GM19025 (cell line): ENCODE measurements around the gene MVD.

Source experiments
- ATAC-seq: cut with Tn5 transposase; IDR thresholded peaks from one replicate; pipeline ENCODE4 v1.9.1; 2021; ENCODE audit warnings: mild to moderate bottlenecking, low read depth, moderate library complexity; ENCODE audit not compliant: unreplicated experiment

Gene MVD

GRCh38 chr16:88697831-88698615, 35.1 kb upstream of the MVD start:
- no peak for ATAC-seq

DNA sequence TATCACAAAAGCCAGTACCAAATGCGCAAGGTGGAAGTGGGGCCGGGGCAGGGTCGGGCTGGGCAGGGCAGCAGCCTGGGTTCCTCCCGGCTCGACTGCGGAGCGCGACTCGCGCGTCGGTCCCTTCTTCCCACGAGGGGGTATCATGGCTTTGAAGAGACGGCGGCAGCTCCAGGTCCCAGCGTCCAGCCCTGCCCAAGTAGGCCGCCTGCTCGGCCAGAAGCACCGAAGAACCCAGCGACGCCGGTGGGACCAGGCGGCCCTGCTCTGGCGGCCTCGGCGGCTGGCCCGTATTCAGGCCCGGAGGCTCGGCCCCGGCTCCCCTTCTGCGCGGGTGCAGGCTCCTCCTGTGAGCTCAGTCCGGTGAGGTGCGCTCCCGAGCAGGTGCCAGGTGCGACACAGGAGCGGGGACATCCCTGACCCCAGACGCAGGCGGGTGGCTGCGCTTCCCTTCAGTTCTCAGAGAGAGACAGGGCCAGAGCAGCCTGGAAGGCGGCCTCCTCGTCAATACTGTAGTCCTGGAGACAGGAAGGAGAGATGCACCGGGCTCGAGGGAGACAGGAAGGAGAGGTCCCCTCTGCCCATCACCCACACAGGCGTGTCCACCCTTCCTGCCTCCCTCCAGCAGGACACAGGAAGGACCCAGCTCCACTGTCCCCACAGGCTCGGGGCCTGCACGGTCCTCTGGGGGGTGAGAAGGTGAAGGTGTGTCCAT, 34.4 kb upstream of the MVD start:
- no peak for ATAC-seq

DNA sequence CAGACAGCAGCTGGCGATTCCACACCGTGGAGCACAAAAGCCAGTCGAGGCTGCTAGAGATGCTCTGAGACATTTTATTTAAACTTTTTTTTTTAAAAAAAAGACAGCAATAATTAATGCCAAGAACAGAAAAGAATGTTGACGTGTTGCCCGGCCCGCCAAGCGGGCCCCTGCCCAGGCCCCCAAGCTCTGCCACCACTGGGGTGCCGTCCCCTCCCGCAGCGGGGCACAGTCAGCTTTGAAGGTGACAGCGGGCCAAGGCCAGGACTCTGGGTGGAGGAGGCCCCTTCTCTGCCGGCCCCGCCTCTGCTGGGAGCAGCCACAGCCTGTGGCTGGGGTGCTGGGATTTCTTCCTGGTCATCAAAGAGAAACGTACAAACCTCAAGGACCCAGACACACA, 33.5 kb upstream of the MVD start:
- no peak for ATAC-seq

GRCh38 chr16:88695753-88696152, 32.9 kb upstream of the MVD start:
- ATAC-seq, result no peak

DNA sequence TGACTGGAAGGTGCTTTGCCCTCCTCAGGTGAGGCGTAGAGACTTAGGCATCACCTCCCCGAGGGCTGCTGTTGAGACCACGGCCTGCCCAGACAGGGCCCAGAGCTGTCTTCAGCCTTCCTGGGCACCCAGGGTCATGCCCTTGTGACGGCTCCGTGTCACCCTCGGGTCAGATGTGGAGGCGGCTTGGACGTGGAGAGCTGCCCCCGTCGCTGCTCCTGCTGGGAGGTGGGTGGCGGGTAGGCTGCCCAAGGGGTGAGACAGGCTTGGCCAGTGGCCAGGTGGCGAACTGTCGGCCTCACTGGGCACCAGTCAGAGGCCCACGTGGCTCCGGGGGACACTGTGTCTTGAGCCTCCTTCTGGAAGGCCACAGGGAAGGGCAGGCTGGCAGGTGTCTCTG, 32.3 kb upstream of the MVD start:
- no peak for ATAC-seq

GRCh38 chr16:88694221-88695087, 31.6 kb upstream of the MVD start:
- no peak for ATAC-seq

DNA sequence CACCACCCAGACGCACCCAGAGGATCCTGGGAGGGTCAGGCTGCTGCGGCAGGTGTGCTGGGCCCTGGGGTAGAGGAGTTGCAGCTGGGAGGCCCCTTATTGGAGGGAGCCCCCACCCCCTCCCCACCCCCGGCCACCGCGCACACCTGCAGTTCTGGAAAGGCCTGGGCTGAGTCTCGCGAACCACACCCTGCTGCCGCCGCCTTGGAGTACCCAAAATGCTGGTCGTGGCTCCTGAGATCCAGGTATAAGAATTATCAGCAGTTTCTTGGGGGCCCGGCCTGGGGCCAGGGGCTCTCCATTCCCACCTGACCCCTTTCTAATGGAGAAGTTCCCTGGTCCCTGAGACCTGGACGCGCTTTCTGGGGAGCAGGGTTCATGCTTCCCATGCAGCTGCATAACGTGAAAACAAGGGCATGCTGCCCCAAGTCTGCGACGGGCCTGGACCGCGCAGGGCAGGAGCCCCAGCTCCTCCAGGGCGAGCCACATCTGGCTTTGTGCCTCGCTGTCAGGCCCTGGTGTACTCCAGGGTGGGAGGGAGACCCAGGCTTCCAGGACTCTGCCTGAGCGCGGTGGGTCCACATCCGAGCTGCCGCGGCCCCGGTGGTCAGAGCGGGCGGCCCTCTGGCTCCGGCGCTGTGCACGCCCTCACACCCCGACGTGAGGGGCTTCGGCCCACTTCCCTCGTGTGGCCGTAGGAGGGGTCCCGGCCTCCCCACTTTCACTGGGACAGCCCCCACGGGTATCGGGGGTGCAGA, 30.7 kb upstream of the MVD start:
- ATAC-seq, result no peak

DNA sequence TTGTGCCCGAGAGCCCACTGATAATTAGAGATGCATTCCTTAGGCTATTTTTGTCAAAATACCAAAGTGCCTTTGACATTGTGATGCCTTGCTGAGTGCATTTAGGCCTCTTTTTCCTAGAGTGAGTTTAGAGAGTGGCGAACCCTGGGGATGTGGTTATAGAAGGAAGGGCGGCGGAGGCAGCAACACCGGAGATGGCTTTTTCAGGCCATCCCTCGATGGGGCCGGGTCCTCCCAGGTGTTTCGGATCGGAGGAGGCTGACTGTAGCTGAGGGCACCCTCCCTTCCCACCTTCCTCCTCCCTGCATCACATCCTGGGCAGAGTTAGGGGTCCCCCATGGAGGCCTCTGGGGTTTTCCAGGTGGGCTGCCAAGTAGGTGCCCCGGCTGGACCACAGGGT, 30.0 kb upstream of the MVD start:
- ATAC-seq, result no peak

DNA sequence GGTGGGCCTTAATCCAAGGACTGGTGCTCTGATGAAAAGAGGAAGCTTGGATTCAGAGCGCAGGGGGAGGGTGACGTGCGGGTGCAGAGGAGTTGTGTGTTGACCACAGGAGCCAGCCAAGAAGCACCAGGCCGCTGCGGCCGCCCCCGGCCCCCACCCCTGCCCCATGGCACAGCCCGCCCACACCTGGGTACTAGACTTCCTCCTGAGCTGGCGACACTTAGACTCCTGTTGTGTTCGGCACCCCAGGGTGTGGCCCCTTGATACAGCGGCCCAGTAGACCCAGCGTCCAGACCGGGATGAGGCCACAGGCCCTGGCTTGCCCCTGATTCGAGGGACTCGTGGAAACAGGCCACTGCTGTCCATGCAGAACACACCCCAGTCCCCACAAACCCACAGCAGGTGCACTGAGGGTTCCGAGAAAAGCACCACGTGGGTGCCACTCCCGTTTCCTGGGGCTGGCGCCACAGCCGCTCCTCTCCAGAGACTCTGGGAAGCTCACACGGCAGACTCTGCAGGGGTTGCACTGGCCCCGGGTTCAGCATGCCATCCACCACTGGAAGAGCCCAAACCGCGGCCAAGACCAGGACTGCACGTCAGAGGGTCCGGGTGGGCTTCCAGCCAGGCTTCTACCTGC, 29.2 kb upstream of the MVD start:
- no peak for ATAC-seq

GRCh38 chr16:88691129-88691813, 28.4 kb upstream of the MVD start:
- no peak for ATAC-seq

GRCh38 chr16:88690341-88691128, 27.6 kb upstream of the MVD start:
- ATAC-seq, result no peak

GRCh38 chr16:88688013-88688778, 25.3 kb upstream of the MVD start:
- no peak for ATAC-seq

DNA sequence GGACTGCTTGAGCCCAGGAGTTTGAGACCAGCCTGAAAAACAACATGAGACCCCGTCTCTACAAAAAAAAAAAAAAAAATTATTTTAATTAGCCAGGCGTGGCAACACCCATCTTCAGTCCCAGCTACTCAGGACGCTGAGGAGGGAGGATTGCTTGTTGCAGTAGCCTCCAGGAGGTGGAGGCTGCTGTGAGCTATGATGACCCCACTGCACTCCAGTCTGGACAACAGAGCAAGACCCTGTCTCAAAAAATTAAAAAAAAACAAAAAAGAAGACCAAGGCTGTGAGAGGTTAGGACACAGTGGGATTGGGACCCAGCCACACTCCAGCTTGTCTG, 24.8 kb upstream of the MVD start:
- no peak for ATAC-seq

GRCh38 chr16:88687254-88687576, 24.3 kb upstream of the MVD start:
- ATAC-seq, result no peak

DNA sequence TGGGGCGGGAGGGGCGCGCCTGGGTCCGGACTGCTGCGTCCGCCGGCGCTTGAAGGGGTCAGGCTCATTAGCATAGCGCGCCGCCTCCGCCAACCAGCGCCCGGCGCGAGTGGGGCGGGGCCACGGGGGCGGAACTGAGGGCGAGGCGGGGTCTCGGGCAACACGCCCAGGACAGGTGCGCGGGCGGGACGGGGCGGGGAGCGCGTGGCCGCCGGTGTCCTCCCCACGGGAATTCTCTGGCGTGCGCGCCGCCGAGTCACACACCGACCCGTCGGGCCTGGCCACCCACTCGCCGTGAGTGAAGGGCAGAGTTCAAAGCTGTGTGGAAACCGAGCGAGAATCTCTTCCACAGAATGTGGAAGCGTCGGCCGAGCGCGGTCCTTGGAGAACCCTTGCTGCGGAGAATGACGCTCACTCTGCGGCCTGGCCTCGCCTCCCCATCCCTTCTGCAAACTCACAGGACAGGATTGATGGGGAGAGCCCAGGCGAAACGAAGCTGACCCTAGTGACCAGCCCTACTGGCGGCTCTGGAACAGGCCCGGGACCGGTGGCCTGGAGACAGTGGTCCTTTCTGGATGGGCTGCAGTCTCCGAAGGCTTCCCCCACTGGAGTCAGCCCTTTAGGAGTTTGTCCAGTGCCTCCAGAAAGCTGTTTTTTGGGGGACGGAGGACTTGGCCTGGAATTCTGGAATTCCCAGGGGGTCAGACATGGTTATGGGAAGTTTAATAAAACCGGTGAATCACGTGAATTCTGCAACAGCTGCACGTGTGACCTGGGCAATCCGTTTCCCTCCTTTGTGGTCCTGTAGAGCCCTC, 23.8 kb upstream of the MVD start, which contains the start of gene SNAI3:
Gene SNAI3, minus strand, starts transcription at position 69 of the 815 bp plus-strand sequence. CDS start 101 bp downstream, outside the sequence.
- peak; percentile 77 for ATAC-seq

- peak; percentile 17 for ATAC-seq
Observed at GRCh38 chr16:88686062-88686438, 23.2 kb upstream of the MVD start.
